ENCODE measurements around the gene ASTN1.

Gene ASTN1

DNA sequence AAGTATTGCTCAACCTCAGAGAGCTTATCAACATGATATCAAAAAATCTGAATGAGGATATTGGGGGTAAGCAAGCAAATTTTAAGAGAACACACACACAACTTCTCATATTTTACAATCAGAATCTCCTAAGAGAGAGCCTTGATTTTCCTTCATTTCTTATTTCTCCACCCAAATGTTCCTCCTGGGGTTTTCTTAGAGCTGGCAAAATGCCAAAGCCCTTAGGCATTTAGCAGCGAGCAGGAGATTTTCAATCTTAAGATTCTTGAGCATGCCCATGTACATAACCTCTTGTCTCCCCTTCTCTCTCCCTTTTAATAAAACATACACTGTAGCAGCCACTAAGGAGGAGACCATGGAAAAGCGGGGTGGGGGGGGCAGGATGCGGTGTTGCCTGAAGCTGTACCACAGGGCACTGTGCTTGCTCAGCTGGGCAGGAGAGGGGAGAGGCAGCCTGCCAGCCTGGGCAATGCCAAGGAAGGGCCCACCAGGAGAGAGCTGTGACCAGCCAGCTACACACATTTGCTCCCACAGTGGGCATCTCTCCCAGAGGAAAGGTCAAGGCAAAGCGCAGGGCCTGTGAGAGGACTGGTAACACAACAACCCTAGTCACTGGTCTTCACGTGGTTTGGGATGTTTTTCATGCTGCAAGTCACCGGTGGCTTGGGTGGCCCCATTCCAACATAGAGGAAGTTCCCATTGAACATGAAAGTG is 10.6 kb upstream of the ASTN1 start:
- no peak for DNase-seq
- TF ChIP-seq GATA1 (IDR thresholded peaks at IDR 0.05; ENCODE audit: low read depth, low read length) (no peak), POLR2A (IDR thresholded peaks at IDR 0.05; ENCODE audit: low read length) (no peak)

DNA sequence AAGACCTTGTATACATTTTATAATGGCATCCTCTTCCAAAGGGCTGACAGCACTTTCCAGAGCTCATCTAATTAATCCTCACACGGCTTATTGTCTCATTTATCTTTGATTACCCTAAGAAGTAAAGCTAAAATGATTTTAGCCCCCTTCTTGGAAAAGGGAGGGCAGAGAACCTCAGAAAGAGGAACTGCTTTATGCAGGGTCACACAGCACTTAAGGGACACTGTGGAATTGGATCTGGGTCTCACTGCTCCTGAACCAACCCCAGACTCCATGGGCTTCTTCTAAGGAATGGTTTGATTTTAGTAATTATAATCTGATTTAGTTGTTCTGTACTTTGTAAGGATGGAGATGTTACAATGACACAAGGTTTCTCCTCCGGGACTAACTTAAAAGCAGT is 9.5 kb upstream of the ASTN1 start:
- no peak for TF ChIP-seq POLR2A (IDR thresholded peaks at IDR 0.05; ENCODE audit: low read length)
- DNase-seq: no peak

GRCh38 chr1:177172866-177173265 is 8.4 kb upstream of the ASTN1 start:
- no peak for TF ChIP-seq POLR2A (IDR thresholded peaks at IDR 0.05; ENCODE audit: low read length)
- DNase-seq: no peak

GRCh38 chr1:177172272-177172671 is 7.8 kb upstream of the ASTN1 start:
- no peak for DNase-seq
- TF ChIP-seq GATA1 (IDR thresholded peaks at IDR 0.05; ENCODE audit: low read depth, low read length) (no peak), POLR2A (IDR thresholded peaks at IDR 0.05; ENCODE audit: low read length) (no peak)

DNA sequence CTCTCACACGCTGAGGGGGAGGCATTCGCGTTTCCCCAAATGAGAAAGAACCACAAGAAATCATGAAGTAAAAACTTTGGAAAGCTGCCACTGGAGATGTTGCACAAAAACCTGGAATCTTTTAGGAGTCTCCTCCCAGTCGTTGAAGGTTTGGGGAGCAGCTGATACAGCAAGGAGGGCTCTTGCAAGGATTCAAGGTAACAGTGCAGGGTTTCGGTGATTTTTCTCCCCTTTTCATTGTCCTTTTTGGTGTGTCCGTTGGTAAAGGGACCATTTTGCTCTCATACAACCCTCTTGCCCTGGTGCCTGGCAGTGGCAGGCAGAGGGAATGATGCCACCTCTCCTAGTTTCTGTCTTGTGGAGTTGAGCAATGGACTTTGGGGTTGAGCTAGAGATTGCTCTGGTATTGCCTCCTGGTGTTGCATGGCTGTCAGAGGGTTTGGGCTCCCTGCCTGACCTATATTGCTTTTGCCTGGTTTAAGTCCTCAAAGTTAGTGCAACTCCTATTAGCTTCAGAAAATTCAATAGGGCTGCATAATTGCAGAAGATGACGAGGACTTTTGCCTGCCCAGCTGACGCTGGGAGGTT is 7.1 kb upstream of the ASTN1 start:
- TF ChIP-seq GATA1 (IDR thresholded peaks at IDR 0.05; ENCODE audit: low read depth, low read length) (no peak), POLR2A (IDR thresholded peaks at IDR 0.05; ENCODE audit: low read length) (no peak)
- no peak for DNase-seq

- TF ChIP-seq GATA1 (IDR thresholded peaks at IDR 0.05; ENCODE audit: low read depth, low read length) (no peak), POLR2A (IDR thresholded peaks at IDR 0.05; ENCODE audit: low read length) (no peak)
- no peak for DNase-seq
Measured at GRCh38 chr1:177170756-177171535, 6.4 kb upstream of the ASTN1 start, which contains the start of gene BRINP2. Gene BRINP2, plus strand, starts transcription at chr1:177170958. Its CDS starts 58,919 bp downstream, at chr1:177229877.

GRCh38 chr1:177165069-177165439 is 542 bp upstream of the ASTN1 start:
- DNase-seq: no peak
- TF ChIP-seq POLR2A (IDR thresholded peaks at IDR 0.05; ENCODE audit: low read length) (no peak), GATA1 (IDR thresholded peaks at IDR 0.05; ENCODE audit: low read depth, low read length) (no peak)

DNA sequence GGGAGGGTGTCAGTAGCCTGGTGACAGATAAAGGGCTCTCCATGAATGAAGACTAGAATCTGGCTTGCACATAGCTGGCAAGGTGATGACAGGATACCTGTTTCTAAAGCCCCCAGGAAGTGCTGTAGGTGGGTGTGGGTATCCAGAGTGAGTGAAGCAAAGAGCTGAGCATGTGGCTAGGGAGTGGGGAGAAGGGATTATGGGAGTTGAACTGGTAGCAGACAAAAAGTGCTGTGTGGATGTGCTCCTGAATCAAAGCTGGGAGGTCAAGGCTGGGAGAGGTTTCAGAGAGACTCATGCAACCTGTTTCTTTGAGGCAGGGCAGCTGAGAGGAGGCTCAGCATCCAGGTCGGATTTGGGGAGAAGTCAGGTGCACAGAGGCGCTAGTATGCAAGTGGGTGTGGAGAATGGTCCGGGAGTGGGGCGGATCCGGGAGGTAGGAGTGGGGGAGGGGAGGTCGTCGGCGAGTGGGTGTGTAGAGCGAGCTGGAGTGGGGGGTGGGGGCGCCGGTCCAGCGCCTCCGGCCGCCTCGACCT is 600 bp downstream of the ASTN1 start:
- TF ChIP-seq GATA1 (IDR thresholded peaks at IDR 0.05; ENCODE audit: low read depth, low read length): no peak
- DNase-seq: no peak

- no peak for TF ChIP-seq POLR2A (IDR thresholded peaks at IDR 0.05; ENCODE audit: low read length)
- no peak for TF ChIP-seq GATA1 (IDR thresholded peaks at IDR 0.05; ENCODE audit: low read depth, low read length)
- no peak for DNase-seq
Measured at GRCh38 chr1:177162243-177162642, 2.3 kb downstream of the ASTN1 start.

DNA sequence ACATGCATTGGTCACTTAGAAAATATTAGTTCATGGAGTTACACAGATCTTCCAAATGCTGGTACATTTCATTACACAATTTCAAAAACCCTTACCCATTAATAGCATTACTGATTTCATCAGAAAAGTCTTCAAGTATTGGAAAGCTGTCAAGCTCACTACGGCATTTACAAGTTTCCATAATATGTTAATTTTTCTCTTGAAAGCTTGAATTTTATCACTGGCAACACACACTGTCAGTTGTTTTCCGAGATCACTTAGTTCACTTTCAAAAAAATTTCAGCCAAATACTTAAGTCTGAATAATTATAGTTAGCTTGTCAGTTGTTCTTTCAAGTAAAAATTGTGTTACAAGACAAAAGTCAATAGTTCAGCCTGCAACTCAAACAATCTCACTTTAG is 18.0 kb downstream of the ASTN1 start:
- DNase-seq: no peak
- TF ChIP-seq GATA1 (IDR thresholded peaks at IDR 0.05; ENCODE audit: low read depth, low read length) (no peak), POLR2A (IDR thresholded peaks at IDR 0.05; ENCODE audit: low read length) (no peak)

DNA sequence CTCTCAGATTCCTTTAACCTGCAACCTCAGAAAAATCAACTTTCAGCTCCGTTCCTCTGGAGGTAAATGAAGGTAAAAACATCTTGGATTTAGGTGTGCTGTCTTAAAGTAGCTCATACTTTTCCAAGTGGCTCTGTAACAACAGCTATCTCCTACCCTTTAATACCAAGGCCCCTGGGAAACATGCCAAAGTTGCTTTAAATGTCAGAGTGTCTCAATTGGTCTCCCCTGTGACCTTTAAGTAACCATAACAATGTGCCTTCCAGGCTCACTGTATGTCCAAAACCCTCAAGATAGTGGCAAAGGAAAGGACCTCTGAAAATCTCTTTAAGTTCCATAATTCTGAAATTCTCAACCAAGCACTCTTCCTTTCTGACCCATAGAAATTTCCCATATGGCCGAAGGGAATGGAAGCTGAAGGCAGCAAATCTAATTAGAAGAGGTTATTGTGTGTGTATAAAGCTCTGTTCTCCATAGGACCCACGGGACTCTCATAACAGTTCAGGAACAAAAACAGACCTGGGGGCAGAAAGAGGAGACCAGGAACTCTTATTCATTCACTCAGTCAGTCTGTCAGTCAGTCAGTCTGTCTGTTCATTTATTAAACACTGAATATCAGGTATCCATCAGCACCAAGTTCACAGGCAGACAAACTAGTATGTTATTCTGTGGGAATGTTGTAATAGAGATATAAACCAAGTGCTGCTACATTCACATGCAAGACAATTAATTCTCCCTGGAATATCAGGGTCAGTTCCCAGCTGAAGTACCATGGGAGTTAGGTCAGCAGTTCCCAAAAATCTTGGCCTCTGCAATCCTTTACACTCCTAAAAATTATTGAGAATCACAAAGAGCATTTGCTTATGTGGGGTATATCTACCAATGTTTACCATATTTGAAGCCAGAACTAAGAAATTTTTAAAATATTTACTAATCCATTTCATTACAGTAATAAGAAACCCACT is 19.1 kb downstream of the ASTN1 start:
- DNase-seq: no peak
- no peak for TF ChIP-seq GATA1 (IDR thresholded peaks at IDR 0.05; ENCODE audit: low read depth, low read length)
- no peak for TF ChIP-seq POLR2A (IDR thresholded peaks at IDR 0.05; ENCODE audit: low read length)

- no peak for DNase-seq
- no peak for TF ChIP-seq GATA1 (IDR thresholded peaks at IDR 0.05; ENCODE audit: low read depth, low read length)
- TF ChIP-seq POLR2A (IDR thresholded peaks at IDR 0.05; ENCODE audit: low read length): no peak
Measured at GRCh38 chr1:177142791-177143271, 21.7 kb downstream of the ASTN1 start.

DNA sequence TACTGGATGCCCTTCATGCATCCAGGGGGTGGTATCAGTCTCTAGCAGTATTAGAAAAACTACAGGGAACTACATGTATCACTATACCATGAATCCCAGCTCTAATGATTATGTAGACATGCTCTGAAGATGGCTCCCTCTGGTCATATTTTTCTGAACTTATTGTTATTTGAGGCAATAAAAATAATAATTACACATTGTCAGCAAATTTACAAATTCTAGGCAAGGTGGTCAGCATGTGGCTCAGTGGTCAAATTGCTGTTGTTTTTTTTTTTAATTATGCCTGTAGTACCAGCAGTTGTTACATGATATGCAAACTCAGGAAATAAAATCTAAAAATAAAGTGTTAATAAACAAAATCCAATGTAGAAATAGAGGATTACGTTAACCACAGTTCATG is 22.5 kb downstream of the ASTN1 start:
- TF ChIP-seq GATA1 (IDR thresholded peaks at IDR 0.05; ENCODE audit: low read depth, low read length): no peak
- no peak for TF ChIP-seq POLR2A (IDR thresholded peaks at IDR 0.05; ENCODE audit: low read length)
- DNase-seq: no peak
